ENCODE data around the gene RP2.

The RP2 gene

GRCh38 chrX:46844913-46845312 is 8.1 kb downstream of the RP2 start:
- DNase-seq: no peak

- no peak for DNase-seq
Measured at GRCh38 chrX:46849933-46850332, 13.1 kb downstream of the RP2 start.

- DNase-seq: no peak
Measured at GRCh38 chrX:46850771-46851170, 13.9 kb downstream of the RP2 start.

GRCh38 chrX:46856483-46856882 is 19.6 kb downstream of the RP2 start:
- no peak for DNase-seq

GRCh38 chrX:46860557-46860956 is 23.7 kb downstream of the RP2 start:
- DNase-seq: no peak

- no peak for DNase-seq
Measured at GRCh38 chrX:46863072-46863471, 26.2 kb downstream of the RP2 start.

- DNase-seq: no peak
Measured at GRCh38 chrX:46864606-46865005, 27.8 kb downstream of the RP2 start.

GRCh38 chrX:46865281-46865680 is 28.4 kb downstream of the RP2 start:
- no peak for DNase-seq

GRCh38 chrX:46866726-46867125 is 29.9 kb downstream of the RP2 start:
- DNase-seq: no peak

- no peak for DNase-seq
Measured at GRCh38 chrX:46873746-46874145, 36.9 kb downstream of the RP2 start.

- no peak for DNase-seq
Measured at GRCh38 chrX:46876901-46877300, 40.1 kb downstream of the RP2 start.

- DNase-seq: no peak
Measured at GRCh38 chrX:46882266-46882665, 45.4 kb downstream of the RP2 start.

- DNase-seq: no peak
Measured at GRCh38 chrX:46884799-46885198, 48.0 kb downstream of the RP2 start.

GRCh38 chrX:46898207-46898606 is 61.4 kb downstream of the RP2 start:
- no peak for DNase-seq

- DNase-seq: peak; percentile 60 to 76
Measured at GRCh38 chrX:46903458-46904242, 66.8 kb downstream of the RP2 start.

- DNase-seq: no peak
Measured at GRCh38 chrX:46904626-46905025, 67.8 kb downstream of the RP2 start.

- DNase-seq: no peak
Measured at GRCh38 chrX:46910415-46910814, 73.6 kb downstream of the RP2 start.

- peak; percentile 3 to 46 for DNase-seq
Measured at GRCh38 chrX:46912098-46912602, 75.3 kb downstream of the RP2 start, which contains the start of gene JADE3. Gene JADE3 (plus strand): TSS chrX:46912421. CDS start chrX:46984895, 72,474 bp downstream.

GRCh38 chrX:46912603-46913491 is 76.0 kb downstream of the RP2 start:
- DNase-seq: peak in 1 of 2 donors; percentile 12

GRCh38 chrX:46913667-46914066 is 76.8 kb downstream of the RP2 start:
- DNase-seq: no peak

- DNase-seq: no peak
Measured at GRCh38 chrX:46916273-46916672, 79.4 kb downstream of the RP2 start.

- no peak for DNase-seq
Measured at GRCh38 chrX:46917622-46918021, 80.8 kb downstream of the RP2 start.

GRCh38 chrX:46918434-46918833 is 81.6 kb downstream of the RP2 start:
- no peak for DNase-seq

- DNase-seq: no peak
Measured at GRCh38 chrX:46920235-46920634, 83.4 kb downstream of the RP2 start.

All from hippocampal formation (tissue), 2 donors.